Jurkat, Clone E6-1 (cell line): ENCODE data around the gene MAP6D1.

Experiments
- DNase-seq: peaks from one replicate; pipeline ENCODE4 v3.0.0-alpha.2; 2011; ENCODE audit warnings: low read depth, low spot score
- H3K4me3 ChIP-seq: 2 replicates; pipeline ENCODE4 v1.5.1; 2011; ENCODE audit warnings: mild to moderate bottlenecking, low read length, control low read depth, moderate library complexity

Gene MAP6D1

DNA sequence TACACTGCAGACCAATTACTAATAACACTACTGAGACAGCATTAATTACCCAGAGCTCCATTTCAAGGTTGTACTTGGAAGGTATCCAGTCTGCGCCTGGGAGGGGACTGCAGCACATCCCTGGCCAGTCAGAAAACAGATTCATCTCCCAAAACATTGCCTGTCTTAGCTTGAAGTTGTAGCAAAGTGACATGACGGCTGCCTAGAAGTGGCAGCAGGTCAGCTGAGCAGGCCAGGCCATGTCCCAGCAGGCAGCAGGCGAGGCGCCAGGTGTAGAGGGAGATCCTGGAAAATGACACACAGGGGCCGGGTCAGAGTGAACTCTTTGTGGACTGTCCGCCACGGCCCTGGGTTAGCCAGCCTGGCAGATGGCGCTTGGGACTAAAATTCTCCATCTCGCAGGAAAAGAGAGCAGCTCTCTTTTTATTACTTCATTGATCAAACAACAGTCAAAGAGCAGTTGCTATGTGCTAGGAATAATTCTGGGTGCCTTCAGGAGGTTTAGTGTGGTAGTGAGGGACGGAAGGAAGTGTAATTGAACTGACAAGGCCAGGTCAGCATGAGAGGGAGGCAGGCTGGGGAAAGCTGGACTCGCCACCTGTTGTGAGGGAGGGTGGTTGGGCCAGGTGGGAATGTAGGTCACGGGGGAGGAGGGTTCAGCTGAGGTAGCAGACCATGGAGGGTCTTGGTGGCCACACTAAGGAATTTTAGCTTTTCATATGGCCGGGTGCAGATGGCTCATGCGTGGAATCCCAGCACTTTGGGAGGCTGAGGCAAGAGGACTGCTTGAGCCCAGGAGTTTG lies 1.3 kb upstream of the MAP6D1 start:
- DNase-seq: no peak
- no peak overlapping the region for H3K4me3 ChIP-seq

- peak overlapping the region; percentile 69 for H3K4me3 ChIP-seq
- no peak for DNase-seq
These were observed 469 bp downstream of the MAP6D1 start for GRCh38 chr3:183824761-183825455.

DNA sequence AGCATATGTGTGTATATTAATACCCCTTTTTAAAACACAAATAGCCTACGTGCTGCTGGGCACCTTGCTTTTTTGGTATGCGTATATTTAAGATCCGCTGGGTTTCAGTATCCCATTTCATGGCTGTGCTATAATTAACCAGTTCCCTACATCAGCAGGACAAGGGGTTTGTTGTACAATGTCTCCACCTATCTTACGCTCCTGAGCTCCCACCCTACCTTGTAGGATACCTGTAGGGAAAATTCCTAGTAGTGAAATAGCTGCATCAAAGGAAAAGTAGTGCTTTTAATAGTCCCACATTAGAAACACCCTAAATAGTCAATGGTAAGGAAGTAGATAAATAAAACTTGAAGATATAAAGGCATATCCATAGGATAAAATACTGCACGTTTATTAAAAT lies 1.4 kb downstream of the MAP6D1 start:
- no peak overlapping the region; the same call in 1 of the 2 replicates for H3K4me3 ChIP-seq
- DNase-seq: no peak

GRCh38 chr3:183822631-183823030 lies 2.7 kb downstream of the MAP6D1 start:
- no peak for DNase-seq
- no peak overlapping the region for H3K4me3 ChIP-seq

GRCh38 chr3:183819831-183820230 lies 5.5 kb downstream of the MAP6D1 start:
- no peak for DNase-seq

GRCh38 chr3:183818706-183819624 lies 6.4 kb downstream of the MAP6D1 start:
- DNase-seq: no peak
- H3K4me3 ChIP-seq: no peak overlapping the region

More at GRCh38 chr3:183819831-183820230, 5.5 kb downstream of the MAP6D1 start:
- no peak overlapping the region for H3K4me3 ChIP-seq

GRCh38 chr3:183818041-183818620 lies 7.2 kb downstream of the MAP6D1 start:
- DNase-seq: no peak
- no peak overlapping the region for H3K4me3 ChIP-seq

DNA sequence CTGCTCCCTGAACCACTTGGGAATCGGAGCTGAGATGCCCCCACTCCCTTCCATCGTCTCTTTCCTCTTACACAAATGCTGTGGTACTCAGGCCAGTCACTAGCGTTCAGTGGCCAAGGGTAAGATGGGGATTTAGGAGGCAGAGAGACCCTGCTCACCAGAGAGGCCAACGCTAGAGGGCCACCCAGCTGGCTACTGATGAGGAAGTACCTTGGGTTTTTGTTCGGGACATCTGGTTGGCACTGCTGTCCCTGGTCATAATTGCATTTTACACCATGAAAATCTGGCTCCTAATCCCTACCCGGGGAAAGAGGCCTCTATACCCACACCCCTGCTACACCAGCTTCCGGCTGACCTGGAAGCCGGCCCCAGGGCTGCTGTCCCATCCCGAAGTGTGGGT lies 7.7 kb downstream of the MAP6D1 start:
- DNase-seq: no peak
- H3K4me3 ChIP-seq: no peak overlapping the region

DNA sequence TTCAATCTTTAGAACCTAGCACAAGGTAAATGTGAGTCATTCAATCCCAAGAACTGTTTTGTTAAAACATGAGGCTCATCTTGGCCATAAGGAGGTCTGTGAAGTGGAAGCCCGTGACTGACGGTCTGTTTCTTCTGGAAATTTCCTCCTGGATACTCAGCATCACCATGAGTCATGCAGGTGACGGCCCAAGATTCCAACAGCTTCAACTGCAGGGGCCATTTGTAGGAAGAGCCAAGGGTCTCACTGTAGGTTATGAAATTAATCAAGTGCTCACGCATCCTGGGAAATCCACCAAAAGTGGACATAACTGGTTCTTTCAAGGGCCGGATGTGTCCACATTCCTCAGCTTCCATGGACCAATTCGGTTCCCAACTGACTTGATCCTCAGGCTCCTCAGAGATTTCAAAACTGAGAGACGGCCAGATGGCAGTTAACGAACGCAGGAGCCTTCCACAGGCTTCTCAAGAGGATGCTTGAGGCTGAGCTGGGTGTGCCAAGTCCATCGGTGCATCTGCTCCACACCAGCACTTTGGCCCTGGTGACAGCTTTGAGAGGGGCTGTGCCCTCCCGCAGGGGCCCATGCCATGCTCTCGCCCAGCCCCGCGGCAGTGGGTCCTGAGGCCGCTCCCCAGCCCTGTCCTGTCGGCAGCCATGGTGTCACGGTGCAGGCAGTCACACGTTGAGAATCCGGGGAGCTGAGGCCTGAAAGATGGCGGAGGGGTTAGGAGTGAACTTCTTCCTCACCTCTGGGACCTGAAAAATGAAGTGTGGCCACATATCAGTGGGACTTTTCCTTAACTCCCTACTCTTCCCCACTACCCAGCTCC lies 8.5 kb downstream of the MAP6D1 start:
- H3K4me3 ChIP-seq: no peak overlapping the region
- DNase-seq: no peak

DNA sequence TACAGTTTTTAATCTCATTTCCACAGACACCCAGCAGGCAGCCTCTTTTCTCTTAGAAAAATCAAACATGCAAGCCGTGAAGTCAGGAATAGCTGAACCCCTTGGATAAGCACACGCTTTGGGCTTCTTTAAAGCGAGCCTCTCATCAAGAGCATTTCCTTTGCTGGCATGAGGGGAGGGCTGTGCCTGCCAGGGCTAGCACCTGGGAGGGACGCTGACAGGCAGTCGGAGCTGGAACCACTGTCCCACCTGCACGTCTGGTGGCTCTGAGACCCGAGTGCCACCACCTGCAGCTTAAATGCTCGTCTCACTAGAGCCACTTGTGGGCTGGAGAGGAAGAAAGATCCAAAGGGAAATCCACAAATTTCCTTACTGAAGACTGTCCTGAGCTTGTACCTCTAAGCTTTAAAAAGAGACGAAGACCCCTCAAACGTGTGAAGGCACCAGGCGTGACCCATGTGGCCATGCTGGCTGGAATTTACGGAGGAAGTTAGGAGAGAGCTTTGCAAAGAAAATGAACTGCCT lies 9.4 kb downstream of the MAP6D1 start:
- no peak for DNase-seq
- no peak overlapping the region for H3K4me3 ChIP-seq

DNA sequence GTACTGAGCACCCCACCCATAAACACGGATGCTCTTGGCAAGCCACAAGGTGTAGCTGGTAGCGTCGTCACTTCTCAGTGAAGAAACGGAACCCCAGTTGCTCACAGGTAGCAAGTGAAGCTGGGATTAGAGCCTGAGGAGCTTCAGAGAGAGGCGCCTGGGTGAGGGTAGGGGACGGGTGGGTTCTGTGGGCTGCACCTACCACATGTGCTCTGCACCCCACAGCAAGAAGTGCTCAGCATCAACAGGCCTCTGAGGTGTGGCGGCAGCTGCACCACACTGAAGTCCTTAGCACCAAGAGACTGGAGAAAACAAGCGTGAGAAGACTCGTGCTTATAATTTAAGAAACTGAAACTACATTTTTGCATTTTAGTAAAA lies 9.8 kb downstream of the MAP6D1 start:
- no peak overlapping the region for H3K4me3 ChIP-seq
- no peak for DNase-seq

GRCh38 chr3:183814240-183814639 lies 11.1 kb downstream of the MAP6D1 start:
- H3K4me3 ChIP-seq: no peak overlapping the region
- DNase-seq: no peak

DNA sequence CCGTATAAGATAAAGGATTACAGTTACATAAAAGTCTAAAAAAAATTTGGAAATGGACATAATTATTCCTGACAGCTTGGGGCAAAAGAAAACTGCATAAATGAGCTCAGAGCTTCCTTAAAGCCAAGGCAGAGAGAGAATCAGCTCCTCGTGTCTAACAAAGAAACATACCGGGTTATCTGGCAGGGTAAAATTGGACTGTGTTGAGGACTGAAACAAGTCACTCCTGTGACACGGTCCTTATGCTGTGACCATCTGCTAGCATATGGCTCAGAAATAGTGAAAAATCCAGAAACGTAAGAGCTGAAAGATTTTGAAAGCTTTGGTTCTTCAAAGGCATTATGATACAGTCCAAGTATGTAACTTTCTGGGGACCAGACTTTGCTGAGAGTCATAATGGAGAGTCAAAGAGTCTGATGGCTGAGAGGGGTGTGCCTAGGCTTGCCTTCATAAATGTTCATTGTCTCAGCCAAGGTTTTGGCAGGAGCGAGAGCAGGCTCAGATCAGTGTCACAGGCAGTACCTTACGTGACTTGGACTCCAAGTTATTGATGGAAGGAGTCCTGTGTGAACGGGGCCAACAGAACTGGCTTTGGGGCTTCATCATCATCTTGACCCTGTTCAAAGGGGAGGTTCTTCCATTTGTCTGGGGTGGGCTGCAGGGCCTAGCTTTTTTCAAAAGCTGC lies 12.5 kb downstream of the MAP6D1 start:
- no peak overlapping the region for H3K4me3 ChIP-seq
- DNase-seq: no peak

DNA sequence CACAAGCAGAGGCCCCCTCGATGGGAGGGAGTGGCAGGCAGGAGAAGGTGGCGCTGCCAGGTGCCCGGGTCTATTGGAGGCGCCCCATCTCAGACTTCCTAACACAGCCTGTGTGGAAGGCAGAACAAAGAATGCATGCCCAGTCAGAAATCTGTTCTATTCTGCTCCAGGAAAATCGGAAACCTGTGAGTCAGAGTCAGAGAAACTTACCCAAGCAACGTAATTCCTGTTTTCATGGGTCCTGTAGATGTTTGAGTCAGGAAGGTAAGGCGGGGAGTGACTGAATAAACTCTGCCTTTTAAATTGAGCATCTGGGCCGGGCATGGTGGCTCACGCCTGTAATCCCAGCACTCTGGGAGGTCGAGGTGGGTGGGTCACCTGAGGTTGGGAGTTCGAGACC lies 13.7 kb downstream of the MAP6D1 start:
- no peak for DNase-seq
- H3K4me3 ChIP-seq: no peak overlapping the region

DNA sequence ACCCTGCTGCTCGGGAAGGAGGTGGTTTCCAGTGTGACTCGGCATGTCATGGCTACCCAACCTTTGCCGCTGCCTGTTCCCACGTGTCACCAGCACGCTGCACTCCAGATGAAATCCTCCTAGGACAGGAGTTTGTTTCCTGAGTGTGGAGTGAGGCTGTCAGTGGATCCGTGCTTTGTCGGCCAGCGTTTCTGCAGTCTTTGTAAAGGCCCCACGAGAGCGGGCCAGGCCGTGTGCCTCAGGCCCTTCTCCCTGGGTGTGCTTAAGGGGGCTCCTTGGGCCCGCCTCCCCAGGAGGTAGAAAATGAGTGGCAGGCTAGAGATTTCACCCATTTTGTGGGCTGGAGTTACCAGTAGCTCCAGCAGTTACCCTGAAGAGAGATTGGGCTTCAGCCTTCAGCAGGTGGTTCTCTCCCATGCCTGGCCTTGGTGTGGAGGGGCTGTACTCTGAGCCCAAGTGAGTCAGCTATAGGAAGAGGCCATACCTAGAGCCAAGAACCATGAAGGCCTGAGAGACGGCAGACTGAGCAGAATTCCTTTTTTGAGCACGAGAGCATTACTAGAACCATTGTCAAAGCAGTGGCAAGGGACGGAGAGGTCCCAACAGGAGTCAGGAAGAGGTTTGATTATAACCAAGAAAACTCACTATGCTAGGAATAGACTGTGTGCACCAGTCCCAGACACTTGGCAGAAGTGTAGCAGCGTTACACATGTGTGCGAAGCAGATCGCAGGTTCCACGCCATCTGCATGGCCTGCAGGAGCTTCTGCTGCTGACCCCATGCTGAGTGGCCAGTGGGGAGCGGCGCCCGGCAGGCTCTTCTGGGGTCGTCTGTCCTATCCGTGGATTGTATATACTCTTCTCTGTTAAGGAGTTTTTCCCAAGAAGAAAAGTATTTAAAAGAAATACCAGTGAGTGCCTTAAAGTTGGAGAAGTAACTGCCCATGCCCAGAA lies 14.5 kb downstream of the MAP6D1 start:
- no peak overlapping the region for H3K4me3 ChIP-seq
- DNase-seq: no peak

GRCh38 chr3:183809270-183809669 lies 16.1 kb downstream of the MAP6D1 start:
- no peak for DNase-seq
- H3K4me3 ChIP-seq: no peak overlapping the region

DNA sequence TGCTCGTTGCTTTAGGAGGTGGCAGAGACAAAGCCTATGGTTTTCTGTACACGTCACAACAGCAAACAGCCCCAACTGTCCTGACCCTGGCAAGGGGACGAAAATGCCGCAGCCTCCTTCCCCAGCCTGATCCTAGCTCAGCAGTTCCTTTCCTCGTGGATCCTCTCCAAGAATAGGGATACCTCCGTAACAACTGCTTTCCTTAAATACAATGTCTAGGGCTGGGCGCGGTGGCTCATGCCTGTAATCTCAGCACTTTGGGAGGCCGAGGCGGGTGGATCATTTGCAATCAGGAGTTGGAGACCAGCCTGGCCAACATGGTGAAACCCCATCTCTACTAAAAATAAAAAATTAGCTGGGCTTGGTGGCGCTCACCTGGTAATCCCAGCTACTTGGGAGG lies 17.0 kb downstream of the MAP6D1 start:
- DNase-seq: no peak
- H3K4me3 ChIP-seq: no peak overlapping the region
